AG10803 (cell line): ENCODE data around the gene NEURL1.
"Not testable (repeated sequence)": the region's sequence is repeated elsewhere in the genome, so short reads cannot be mapped to it uniquely, and the experiment has no call there.

Experiments
- DNase-seq: peaks from one replicate; pipeline ENCODE4 v3.0.0; 2010; ENCODE audit warnings: low read depth
- H3K4me3 ChIP-seq: 2 replicates; pipeline ENCODE4 v1.5.1; 2011; ENCODE audit warnings: mild to moderate bottlenecking, low read length, control low read depth
- CTCF ChIP-seq: conservative IDR thresholded peaks from 2 replicates; pipeline ENCODE4 v1.5.1; 2011; ENCODE audit warnings: mild to moderate bottlenecking, low read length, control low read depth, inconsistent platforms

Gene NEURL1

GRCh38 chr10:103626178-103626577 is 132.7 kb downstream of the NEURL1 start:
- no peak overlapping the region for H3K4me3 ChIP-seq
- DNase-seq: no peak
- TF ChIP-seq CTCF: no peak

- no peak for DNase-seq
- TF ChIP-seq CTCF: no peak
Observed at GRCh38 chr10:103627111-103627892, 133.8 kb downstream of the NEURL1 start.

GRCh38 chr10:103627893-103628292 is 134.4 kb downstream of the NEURL1 start:
- TF ChIP-seq CTCF: no peak
- H3K4me3 ChIP-seq: no peak overlapping the region
- no peak for DNase-seq

More at GRCh38 chr10:103627111-103627892, 133.8 kb downstream of the NEURL1 start:
- H3K4me3 ChIP-seq: no peak overlapping the region

- no peak for DNase-seq
- no peak overlapping the region for H3K4me3 ChIP-seq
- no peak for TF ChIP-seq CTCF
Observed at GRCh38 chr10:103629581-103629980, 136.1 kb downstream of the NEURL1 start.

- DNase-seq: no peak
- H3K4me3 ChIP-seq: no peak overlapping the region
- TF ChIP-seq CTCF: no peak
Observed at GRCh38 chr10:103630156-103630555, 136.7 kb downstream of the NEURL1 start.

- DNase-seq: peak; percentile 52
- TF ChIP-seq CTCF: no peak
- no peak overlapping the region for H3K4me3 ChIP-seq
Observed at GRCh38 chr10:103632247-103632642, 138.7 kb downstream of the NEURL1 start.

GRCh38 chr10:103632871-103633270 is 139.4 kb downstream of the NEURL1 start:
- H3K4me3 ChIP-seq, DNase-seq: not testable (repeated sequence)

- H3K4me3 ChIP-seq: no peak overlapping the region
- DNase-seq: no peak
- no peak for TF ChIP-seq CTCF
Observed at GRCh38 chr10:103633846-103634245, 140.3 kb downstream of the NEURL1 start.
